ENCODE measurements around the gene DLEC1.

DNA sequence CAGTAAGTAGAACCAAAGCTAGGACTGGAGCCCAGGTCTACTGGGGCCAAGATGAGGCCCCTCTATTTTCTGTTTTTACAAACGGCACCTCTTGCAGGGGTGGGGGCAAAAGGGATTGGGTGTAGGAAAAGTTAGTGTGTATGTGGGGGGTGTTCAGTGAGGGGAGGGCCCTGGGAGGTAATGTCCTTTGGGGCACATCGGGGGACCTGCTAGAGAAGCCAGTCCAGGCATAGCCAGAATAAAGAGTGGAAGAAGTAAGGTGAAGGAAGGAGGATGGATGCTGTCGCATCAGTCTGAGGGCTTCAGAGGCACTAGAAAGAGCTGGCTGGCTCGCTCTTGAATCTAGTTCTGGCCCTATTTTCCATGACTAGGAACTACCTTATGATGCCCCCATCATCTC is 12.2 kb upstream of the DLEC1 start:
- TF ChIP-seq, protein P1, sequence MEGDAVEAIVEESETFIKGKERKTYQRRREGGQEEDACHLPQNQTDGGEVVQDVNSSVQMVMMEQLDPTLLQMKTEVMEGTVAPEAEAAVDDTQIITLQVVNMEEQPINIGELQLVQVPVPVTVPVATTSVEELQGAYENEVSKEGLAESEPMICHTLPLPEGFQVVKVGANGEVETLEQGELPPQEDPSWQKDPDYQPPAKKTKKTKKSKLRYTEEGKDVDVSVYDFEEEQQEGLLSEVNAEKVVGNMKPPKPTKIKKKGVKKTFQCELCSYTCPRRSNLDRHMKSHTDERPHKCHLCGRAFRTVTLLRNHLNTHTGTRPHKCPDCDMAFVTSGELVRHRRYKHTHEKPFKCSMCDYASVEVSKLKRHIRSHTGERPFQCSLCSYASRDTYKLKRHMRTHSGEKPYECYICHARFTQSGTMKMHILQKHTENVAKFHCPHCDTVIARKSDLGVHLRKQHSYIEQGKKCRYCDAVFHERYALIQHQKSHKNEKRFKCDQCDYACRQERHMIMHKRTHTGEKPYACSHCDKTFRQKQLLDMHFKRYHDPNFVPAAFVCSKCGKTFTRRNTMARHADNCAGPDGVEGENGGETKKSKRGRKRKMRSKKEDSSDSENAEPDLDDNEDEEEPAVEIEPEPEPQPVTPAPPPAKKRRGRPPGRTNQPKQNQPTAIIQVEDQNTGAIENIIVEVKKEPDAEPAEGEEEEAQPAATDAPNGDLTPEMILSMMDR (IDR thresholded peaks at IDR 0.05) = no peak
- TF ChIP-seq EP300 (IDR thresholded peaks at IDR 0.05) (no peak), POLR2A (IDR thresholded peaks at IDR 0.05) (no peak), POLR2AphosphoS5 (IDR thresholded peaks at IDR 0.05) (no peak)
